ENCODE results near the gene ZIC4.

Gene ZIC4

GRCh38 chr3:147387291-147387884 lies 19.0 kb downstream of the ZIC4 start:
- no peak for TF ChIP-seq CTCF (IDR thresholded peaks at IDR 0.05; ENCODE audit: extremely low read depth, insufficient read depth, missing control alignments)
- in situ Hi-C loops (cut with MboI; ENCODE audit: low pct_unique_long_range_greater_than_20kb, low sequenced_read_pairs, unreplicated experiment) = no loop called here
- DNase-seq (ENCODE audit: low spot score) = no peak

- TF ChIP-seq CTCF (IDR thresholded peaks at IDR 0.05; ENCODE audit: extremely low read depth, insufficient read depth, missing control alignments) = no peak
- DNase-seq (ENCODE audit: low spot score) = no peak
- in situ Hi-C loops (cut with MboI; ENCODE audit: low pct_unique_long_range_greater_than_20kb, low sequenced_read_pairs, unreplicated experiment) = no loop called here
Observed at GRCh38 chr3:147385059-147386012, 21.0 kb downstream of the ZIC4 start.

GRCh38 chr3:147384210-147385058 lies 21.9 kb downstream of the ZIC4 start:
- TF ChIP-seq CTCF (IDR thresholded peaks at IDR 0.05; ENCODE audit: extremely low read depth, insufficient read depth, missing control alignments) = peak; percentile 23
- DNase-seq (ENCODE audit: low spot score) = no peak
- in situ Hi-C loops (cut with MboI; ENCODE audit: low pct_unique_long_range_greater_than_20kb, low sequenced_read_pairs, unreplicated experiment) = no loop called here

- no peak for TF ChIP-seq CTCF (IDR thresholded peaks at IDR 0.05; ENCODE audit: extremely low read depth, insufficient read depth, missing control alignments)
- in situ Hi-C loops (cut with MboI; ENCODE audit: low pct_unique_long_range_greater_than_20kb, low sequenced_read_pairs, unreplicated experiment) = no loop called here
- DNase-seq (ENCODE audit: low spot score) = no peak
Observed at GRCh38 chr3:147383617-147384016, 22.7 kb downstream of the ZIC4 start.

- DNase-seq (ENCODE audit: low spot score) = no peak
- in situ Hi-C loops (cut with MboI; ENCODE audit: low pct_unique_long_range_greater_than_20kb, low sequenced_read_pairs, unreplicated experiment) = no loop called here
- no peak for TF ChIP-seq CTCF (IDR thresholded peaks at IDR 0.05; ENCODE audit: extremely low read depth, insufficient read depth, missing control alignments)
Observed at GRCh38 chr3:147381596-147381995, 24.7 kb downstream of the ZIC4 start.

GRCh38 chr3:147380977-147381376 lies 25.4 kb downstream of the ZIC4 start:
- in situ Hi-C loops (cut with MboI; ENCODE audit: low pct_unique_long_range_greater_than_20kb, low sequenced_read_pairs, unreplicated experiment) = no loop called here
- DNase-seq (ENCODE audit: low spot score) = no peak
- TF ChIP-seq CTCF (IDR thresholded peaks at IDR 0.05; ENCODE audit: extremely low read depth, insufficient read depth, missing control alignments) = no peak

Measured in GM13977 (cell line).